ENCODE measurements around the gene SYT2.

SYT2 gene

GRCh38 chr1:202659974-202660373 lies 50.3 kb downstream of the SYT2 start:
- Histone ChIP-seq H3K36me3 (ENCODE audit: control insufficient read depth, insufficient read depth, low read length) (no peaks in the 10 kb centered on the region), H3K9me3 (ENCODE audit: control insufficient read depth, insufficient read depth, low read length) (no peaks in the 10 kb centered on the region), H3K4me3 (ENCODE audit: low read length) (no peak overlapping the region), H3K4me1 (ENCODE audit: control insufficient read depth, insufficient read depth, low read length) (peaks cover 1% of the 10 kb centered on the region; the same call in 1 of the 2 replicates), H3K27me3 (ENCODE audit: control insufficient read depth, insufficient read depth, low read length) (no peaks in the 10 kb centered on the region), H3K27ac (ENCODE audit: low read length) (no peak overlapping the region)
- no peak for DNase-seq (ENCODE audit: low read depth, low spot score)
- whole genome bisulfite sequencing (ENCODE audit: insufficient coverage, insufficient read length), result no CpG with 5 or more reads among the region's 3 CpGs

- Histone ChIP-seq H3K27me3 (ENCODE audit: control insufficient read depth, insufficient read depth, low read length) (no peaks in the 10 kb centered on the region), H3K36me3 (ENCODE audit: control insufficient read depth, insufficient read depth, low read length) (no peaks in the 10 kb centered on the region), H3K27ac (ENCODE audit: low read length) (no peak overlapping the region), H3K4me3 (ENCODE audit: low read length) (no peak overlapping the region), H3K4me1 (ENCODE audit: control insufficient read depth, insufficient read depth, low read length) (peaks cover 1% of the 10 kb centered on the region), H3K9me3 (ENCODE audit: control insufficient read depth, insufficient read depth, low read length) (no peaks in the 10 kb centered on the region)
- no peak for DNase-seq (ENCODE audit: low read depth, low spot score)
- no CpG with 5 or more reads among the region's 6 CpGs for WGBS (ENCODE audit: insufficient coverage, insufficient read length)
Measured at GRCh38 chr1:202659541-202659940, 50.7 kb downstream of the SYT2 start.

GRCh38 chr1:202658769-202659168 lies 51.5 kb downstream of the SYT2 start:
- Histone ChIP-seq H3K27ac (ENCODE audit: low read length) (no peak overlapping the region), H3K27me3 (ENCODE audit: control insufficient read depth, insufficient read depth, low read length) (no peaks in the 10 kb centered on the region), H3K9me3 (ENCODE audit: control insufficient read depth, insufficient read depth, low read length) (no peaks in the 10 kb centered on the region), H3K4me3 (ENCODE audit: low read length) (no peak overlapping the region), H3K4me1 (ENCODE audit: control insufficient read depth, insufficient read depth, low read length) (peaks cover 1% of the 10 kb centered on the region), H3K36me3 (ENCODE audit: control insufficient read depth, insufficient read depth, low read length) (no peaks in the 10 kb centered on the region)
- no CpG with 5 or more reads among the region's 2 CpGs for WGBS (ENCODE audit: insufficient coverage, insufficient read length)
- DNase-seq (ENCODE audit: low read depth, low spot score), result no peak

- H3K27me3 ChIP-seq (ENCODE audit: control insufficient read depth, insufficient read depth, low read length), result no peaks in the 10 kb centered on the region
- no peak overlapping the region for H3K27ac ChIP-seq (ENCODE audit: low read length)
- H3K36me3 ChIP-seq (ENCODE audit: control insufficient read depth, insufficient read depth, low read length), result no peaks in the 10 kb centered on the region
- no peak overlapping the region for H3K4me3 ChIP-seq (ENCODE audit: low read length)
- H3K9me3 ChIP-seq (ENCODE audit: control insufficient read depth, insufficient read depth, low read length), result no peaks in the 10 kb centered on the region
- H3K4me1 ChIP-seq (ENCODE audit: control insufficient read depth, insufficient read depth, low read length), result peaks cover 1% of the 10 kb centered on the region
- no CpG with 5 or more reads among the region's 8 CpGs for WGBS (ENCODE audit: insufficient coverage, insufficient read length)
- no peak for DNase-seq (ENCODE audit: low read depth, low spot score)
Measured at GRCh38 chr1:202658251-202658759, 51.9 kb downstream of the SYT2 start.

- H3K36me3 ChIP-seq (ENCODE audit: control insufficient read depth, insufficient read depth, low read length), result no peaks in the 10 kb centered on the region
- peak; percentile 72 for DNase-seq (ENCODE audit: low read depth, low spot score)
- no peaks in the 10 kb centered on the region for H3K9me3 ChIP-seq (ENCODE audit: control insufficient read depth, insufficient read depth, low read length)
- no peaks in the 10 kb centered on the region for H3K27me3 ChIP-seq (ENCODE audit: control insufficient read depth, insufficient read depth, low read length)
- no peak overlapping the region for H3K27ac ChIP-seq (ENCODE audit: low read length)
- WGBS (ENCODE audit: insufficient coverage, insufficient read length), result no CpG with 5 or more reads among the region's 7 CpGs
- peaks cover 1% of the 10 kb centered on the region for H3K4me1 ChIP-seq (ENCODE audit: control insufficient read depth, insufficient read depth, low read length)
- no peak overlapping the region for H3K4me3 ChIP-seq (ENCODE audit: low read length)
Measured at GRCh38 chr1:202656951-202657646, 53.2 kb downstream of the SYT2 start.

GRCh38 chr1:202656057-202656456 lies 54.2 kb downstream of the SYT2 start:
- no peaks in the 10 kb centered on the region for H3K9me3 ChIP-seq (ENCODE audit: control insufficient read depth, insufficient read depth, low read length)
- WGBS (ENCODE audit: insufficient coverage, insufficient read length), result no CpG with 5 or more reads among the region's 10 CpGs

GRCh38 chr1:202654079-202654478 lies 56.2 kb downstream of the SYT2 start:
- Histone ChIP-seq H3K4me1 (ENCODE audit: control insufficient read depth, insufficient read depth, low read length) (peaks cover 1% of the 10 kb centered on the region), H3K36me3 (ENCODE audit: control insufficient read depth, insufficient read depth, low read length) (no peaks in the 10 kb centered on the region), H3K27me3 (ENCODE audit: control insufficient read depth, insufficient read depth, low read length) (no peaks in the 10 kb centered on the region), H3K27ac (ENCODE audit: low read length) (no peak overlapping the region), H3K4me3 (ENCODE audit: low read length) (no peak overlapping the region), H3K9me3 (ENCODE audit: control insufficient read depth, insufficient read depth, low read length) (no peaks in the 10 kb centered on the region)
- no CpG with 5 or more reads among the region's 6 CpGs for WGBS (ENCODE audit: insufficient coverage, insufficient read length)
- DNase-seq (ENCODE audit: low read depth, low spot score), result no peak

More at GRCh38 chr1:202656057-202656456, 54.2 kb downstream of the SYT2 start:
- H3K36me3 ChIP-seq (ENCODE audit: control insufficient read depth, insufficient read depth, low read length), result no peaks in the 10 kb centered on the region
- no peaks in the 10 kb centered on the region for H3K27me3 ChIP-seq (ENCODE audit: control insufficient read depth, insufficient read depth, low read length)
- DNase-seq (ENCODE audit: low read depth, low spot score), result no peak
- H3K27ac ChIP-seq (ENCODE audit: low read length), result no peak overlapping the region
- no peak overlapping the region for H3K4me3 ChIP-seq (ENCODE audit: low read length)
- H3K4me1 ChIP-seq (ENCODE audit: control insufficient read depth, insufficient read depth, low read length), result peaks cover 1% of the 10 kb centered on the region

- WGBS (ENCODE audit: insufficient coverage, insufficient read length), result no CpG with 5 or more reads among the region's 15 CpGs
- Histone ChIP-seq H3K36me3 (ENCODE audit: control insufficient read depth, insufficient read depth, low read length) (no peaks in the 10 kb centered on the region), H3K27ac (ENCODE audit: low read length) (no peak overlapping the region), H3K4me3 (ENCODE audit: low read length) (no peak overlapping the region), H3K27me3 (ENCODE audit: control insufficient read depth, insufficient read depth, low read length) (no peaks in the 10 kb centered on the region), H3K4me1 (ENCODE audit: control insufficient read depth, insufficient read depth, low read length) (peaks cover 3% of the 10 kb centered on the region), H3K9me3 (ENCODE audit: control insufficient read depth, insufficient read depth, low read length) (no peaks in the 10 kb centered on the region)
- DNase-seq (ENCODE audit: low read depth, low spot score), result no peak
Measured at GRCh38 chr1:202649553-202650392, 60.5 kb downstream of the SYT2 start.

- no peaks in the 10 kb centered on the region for H3K9me3 ChIP-seq (ENCODE audit: control insufficient read depth, insufficient read depth, low read length)
- H3K27ac ChIP-seq (ENCODE audit: low read length), result no peak overlapping the region
- no peak overlapping the region for H3K4me3 ChIP-seq (ENCODE audit: low read length)
- no CpG with 5 or more reads among the region's 2 CpGs for WGBS (ENCODE audit: insufficient coverage, insufficient read length)
- no peaks in the 10 kb centered on the region for H3K36me3 ChIP-seq (ENCODE audit: control insufficient read depth, insufficient read depth, low read length)
- no peak for DNase-seq (ENCODE audit: low read depth, low spot score)
- H3K27me3 ChIP-seq (ENCODE audit: control insufficient read depth, insufficient read depth, low read length), result no peaks in the 10 kb centered on the region
- peaks cover 3% of the 10 kb centered on the region for H3K4me1 ChIP-seq (ENCODE audit: control insufficient read depth, insufficient read depth, low read length)
Measured at GRCh38 chr1:202648605-202649226, 61.5 kb downstream of the SYT2 start.

GRCh38 chr1:202645097-202645476 lies 65.2 kb downstream of the SYT2 start:
- Histone ChIP-seq H3K27me3 (ENCODE audit: control insufficient read depth, insufficient read depth, low read length) (peaks cover 6% of the 10 kb centered on the region; the same call in 1 of the 2 replicates), H3K9me3 (ENCODE audit: control insufficient read depth, insufficient read depth, low read length) (no peaks in the 10 kb centered on the region), H3K4me3 (ENCODE audit: low read length) (no peak overlapping the region; the same call in 1 of the 2 replicates), H3K4me1 (ENCODE audit: control insufficient read depth, insufficient read depth, low read length) (peaks cover 5% of the 10 kb centered on the region), H3K36me3 (ENCODE audit: control insufficient read depth, insufficient read depth, low read length) (no peaks in the 10 kb centered on the region; the same call in 1 of the 2 replicates), H3K27ac (ENCODE audit: low read length) (no peak overlapping the region)
- no CpG with 5 or more reads among the region's 6 CpGs for WGBS (ENCODE audit: insufficient coverage, insufficient read length)
- no peak for DNase-seq (ENCODE audit: low read depth, low spot score)
